Transverse colon (tissue), 4 donors: ENCODE measurements around the gene DHH. TPM values are rescaled to one million over a fixed set of nuclear protein-coding genes. Genes with fewer than 3 reads are reported as not detected.

Experiments
- DNase-seq: peaks from one replicate; pipeline ENCODE4 v3.0.0-alpha.2; 2019
- H3K27ac ChIP-seq, 4 donors: fragments of 200-600 bp; sonication (generic); 2 replicates each; pipeline ENCODE4 v1.5.1; 2016 to 2018; ENCODE audit warnings: inconsistent platforms in 4 of 4
- H3K27me3 ChIP-seq: fragments of 200-600 bp; sonication (generic); 2 replicates; pipeline ENCODE4 v1.5.1; 2017; ENCODE audit warnings: inconsistent platforms
- H3K36me3 ChIP-seq, 4 donors: fragments of 200-600 bp; sonication (generic); 2 replicates each; pipeline ENCODE4 v1.5.1; 2017 to 2019; ENCODE audit warnings: inconsistent platforms in 4 of 4
- H3K4me1 ChIP-seq, 4 donors: fragments of 200-600 bp; sonication (generic); 2 replicates each; pipeline ENCODE4 v1.5.1; 2017 to 2020; ENCODE audit warnings: inconsistent platforms in 4 of 4
- H3K4me3 ChIP-seq, 4 donors: fragments of 200-600 bp; sonication (generic); 1 replicate in 1 of 4; 2 replicates in 3 of 4; pipeline versions ENCODE4 v1.5.1 to v1.6.1; 2017 to 2019; ENCODE audit warnings: inconsistent platforms in 4 of 4
- H3K9me3 ChIP-seq, 2 donors: fragments of 200-600 bp; sonication (generic); 2 replicates each; pipeline ENCODE4 v1.5.1; 2017 to 2019; ENCODE audit warnings: inconsistent platforms in 2 of 2
- EP300 ChIP-seq: sonication (generic); formaldehyde crosslinking; IDR thresholded peaks from one replicate; pipeline ENCODE4 v1.6.1; 2017; ENCODE audit warnings: antibody characterized with exemption, low read depth
- POLR2A ChIP-seq: fragments of 450-650 bp; IDR thresholded peaks from one replicate; pipeline ENCODE4 v1.6.1; 2016; ENCODE audit warnings: antibody characterized with exemption, mild to moderate bottlenecking, moderate library complexity
- POLR2AphosphoS5 ChIP-seq, 3 donors: sonication (generic); formaldehyde crosslinking; IDR thresholded peaks; one replicate each; pipeline ENCODE4 v1.6.1; 2016; ENCODE audit warnings: antibody characterized with exemption in 3 of 3
- WGBS, 2 donors: methylation state at CpG; one replicate each; pipeline ENCODE4 v1.1.5; 2018; ENCODE audit warnings: low coverage in 1 of 2; 5-methylcytosine and 5-hydroxymethylcytosine counted together
- in situ Hi-C, 4 donors: fragments of 200-750 bp; cut with MboI; loops; one replicate each; pipeline versions ENCODE4 v1.15.0 to v1.15.1; 2017; ENCODE audit warnings: low sequenced_read_pairs in 3 of 4, low pct_ligation_motif_present in 1 of 4, low pct_unique_long_range_greater_than_20kb in 1 of 4
- intact Hi-C: fragments of 100-400 bp; cut with DNase I; formaldehyde crosslinking; loops from one replicate; pipeline ENCODE4 v1.15.1; 2023; ENCODE audit warnings: low total_unique reads
- total RNA-seq, 4 donors: library from RNA; depleted of rRNA; stranded (reverse); fragments of >200 nt; gene quantifications; one replicate each; pipeline ENCODE4 v1.1.0, GENCODE V29; 2016
- TF ChIP-seq, protein P1 (sequence below), 5 experiments: fragments of 200-600 bp in 3 of 5; fragments of 450-650 bp in 2 of 5; sonication (generic) in 3 of 5; IDR thresholded peaks; 1 replicate in 2 of 5; 2 replicates in 3 of 5; pipeline ENCODE4 v1.5.1; 2016 to 2017; ENCODE audit warnings: antibody characterized with exemption in 5 of 5, inconsistent platforms in 3 of 5, mild to moderate bottlenecking in 2 of 5, moderate library complexity in 1 of 5

DHH gene
- under 1 TPM in 2 of 4 donors, not detected in 2; 0.27 to 0.32 TPM for total RNA-seq

DNA sequence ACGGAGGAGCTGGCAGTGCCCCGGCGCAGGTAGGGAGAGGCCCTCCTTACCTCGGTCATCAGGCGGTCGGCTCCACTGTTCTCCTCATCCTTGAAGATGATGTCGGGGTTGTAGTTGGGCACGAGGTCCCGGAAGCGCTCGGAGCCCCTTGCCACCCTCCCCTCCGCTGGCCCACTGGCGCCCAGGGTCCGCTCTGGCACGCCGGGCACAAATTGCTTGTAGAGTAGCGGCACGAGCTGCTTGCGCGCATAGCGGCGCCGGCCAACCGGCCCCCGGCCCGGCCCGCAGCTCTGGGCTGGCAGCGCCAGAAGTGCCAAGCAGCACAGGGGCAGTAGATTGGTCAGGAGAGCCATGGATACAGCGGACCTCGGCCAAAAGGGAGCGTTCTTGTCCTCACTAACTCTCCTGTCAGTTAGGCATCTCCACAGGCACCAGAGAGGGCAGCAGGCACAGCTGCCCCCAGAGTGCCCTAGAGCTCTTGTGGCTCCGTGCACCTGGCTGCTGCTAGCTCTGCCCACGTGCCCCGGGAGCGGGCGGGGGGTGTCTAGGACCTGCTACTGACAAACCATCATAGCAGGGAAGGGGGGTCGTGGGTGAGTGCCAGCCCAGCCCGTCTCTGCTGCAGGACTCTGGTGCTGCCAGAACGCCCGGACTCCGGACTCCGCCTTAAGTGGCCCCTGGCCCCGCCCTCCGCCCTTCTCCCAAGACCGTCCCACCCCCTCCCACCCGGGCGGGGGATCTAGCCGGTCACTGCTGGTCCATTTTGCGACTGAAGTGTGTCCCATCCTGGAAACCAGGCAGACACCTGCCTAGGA lies at the start of gene DHH:
Gene DHH, minus strand, starts transcription at position 642 of the 815 bp plus-strand sequence. Its CDS starts 289 bp downstream, at position 353.
- no peak for DNase-seq
- Histone ChIP-seq H3K9me3 (no peaks in the 10 kb centered on the region), H3K27me3 (peaks cover 56% of the 10 kb centered on the region), H3K27ac (no peak within 1 kb of the TSS), H3K4me1 (peaks cover 31 to 47% (median 34%) of the 10 kb centered on the region in 4 donors), H3K4me3 (peak within 1 kb of the TSS in 2 of 4 donors; percentile 7 to 29), H3K36me3 (peaks cover 0 to 9% (median 1%) of the 10 kb centered on the region in 4 donors)
- in situ Hi-C loops: loop anchor here in 2 of 4 donors (25.0 kb wide), 1 partner anchor 143 kb away; no protein-coding TSS in a partner anchor
- no peak for TF ChIP-seq POLR2AphosphoS5 (IDR thresholded peaks at IDR 0.05)
- TF ChIP-seq POLR2A: no peak
- intact Hi-C loops: no loop called here
- WGBS, 2 donors: 4% methylated on average over 43 of the region's 49 CpGs; no CpG with 5 or more reads in 1 of the 2 donors

DNA sequence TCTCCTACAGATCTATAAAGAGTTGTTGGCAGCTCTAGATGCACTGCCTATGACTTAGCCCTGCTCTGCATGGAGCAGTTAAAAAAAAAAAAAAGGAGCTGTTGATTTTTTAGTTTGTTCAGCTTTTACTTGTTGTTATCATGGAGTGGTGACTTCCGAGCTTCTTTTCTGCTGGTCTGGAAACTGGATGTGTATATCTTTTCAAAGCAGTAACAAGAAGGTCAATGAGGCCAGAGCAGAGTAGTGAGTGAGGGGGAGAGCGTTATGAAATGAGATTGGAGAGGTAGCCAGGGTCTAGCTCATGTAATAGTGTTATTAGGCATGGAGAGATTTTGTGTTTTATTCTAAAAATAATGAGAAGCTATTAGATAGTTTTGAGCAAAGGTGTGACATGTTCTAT lies 49.8 kb upstream of the DHH start:
- in situ Hi-C loops: no loop called here
- WGBS, 2 donors: 94 to 95% methylated on average over 2 of the region's 2 CpGs
- no peak for DNase-seq
- Histone ChIP-seq H3K36me3 (no peaks in the 10 kb centered on the region), H3K27ac (no peak overlapping the region), H3K4me1 (no peaks in the 10 kb centered on the region), H3K9me3 (no peaks in the 10 kb centered on the region), H3K4me3 (no peak overlapping the region), H3K27me3 (no peaks in the 10 kb centered on the region)
- intact Hi-C loops: loop anchor here (10.0 kb wide), 1 partner anchor 1260 kb away; the partner anchor contains the start of gene LARP4
- TF ChIP-seq POLR2AphosphoS5 (IDR thresholded peaks at IDR 0.05) (no peak), POLR2A (no peak), EP300 (no peak)
- TF ChIP-seq, protein P1, sequence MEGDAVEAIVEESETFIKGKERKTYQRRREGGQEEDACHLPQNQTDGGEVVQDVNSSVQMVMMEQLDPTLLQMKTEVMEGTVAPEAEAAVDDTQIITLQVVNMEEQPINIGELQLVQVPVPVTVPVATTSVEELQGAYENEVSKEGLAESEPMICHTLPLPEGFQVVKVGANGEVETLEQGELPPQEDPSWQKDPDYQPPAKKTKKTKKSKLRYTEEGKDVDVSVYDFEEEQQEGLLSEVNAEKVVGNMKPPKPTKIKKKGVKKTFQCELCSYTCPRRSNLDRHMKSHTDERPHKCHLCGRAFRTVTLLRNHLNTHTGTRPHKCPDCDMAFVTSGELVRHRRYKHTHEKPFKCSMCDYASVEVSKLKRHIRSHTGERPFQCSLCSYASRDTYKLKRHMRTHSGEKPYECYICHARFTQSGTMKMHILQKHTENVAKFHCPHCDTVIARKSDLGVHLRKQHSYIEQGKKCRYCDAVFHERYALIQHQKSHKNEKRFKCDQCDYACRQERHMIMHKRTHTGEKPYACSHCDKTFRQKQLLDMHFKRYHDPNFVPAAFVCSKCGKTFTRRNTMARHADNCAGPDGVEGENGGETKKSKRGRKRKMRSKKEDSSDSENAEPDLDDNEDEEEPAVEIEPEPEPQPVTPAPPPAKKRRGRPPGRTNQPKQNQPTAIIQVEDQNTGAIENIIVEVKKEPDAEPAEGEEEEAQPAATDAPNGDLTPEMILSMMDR (IDR thresholded peaks at IDR 0.05): no peak

DNA sequence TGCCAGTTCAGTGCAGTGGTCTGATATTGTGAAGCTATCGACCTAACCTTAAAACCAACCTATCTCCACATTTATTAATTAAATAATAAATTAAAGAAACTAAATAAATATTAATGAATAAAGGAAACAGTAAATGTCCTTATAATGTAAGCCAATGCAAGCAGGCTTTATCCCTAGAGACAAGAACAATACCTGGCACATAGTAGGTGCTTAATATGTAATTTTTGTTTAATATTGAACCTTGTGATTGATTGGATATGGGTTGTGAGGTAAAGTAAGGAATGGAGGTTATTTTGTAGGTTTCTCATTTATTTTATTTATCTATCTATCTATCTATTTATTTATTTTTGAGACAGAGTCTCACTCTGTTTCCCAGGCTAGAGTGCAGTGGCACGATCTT lies 44.4 kb upstream of the DHH start:
- TF ChIP-seq POLR2AphosphoS5 (IDR thresholded peaks at IDR 0.05): no peak
- TF ChIP-seq, protein P1 (IDR thresholded peaks at IDR 0.05): no peak
- TF ChIP-seq POLR2A: no peak
- TF ChIP-seq EP300: no peak
- H3K27me3 ChIP-seq: no peaks in the 10 kb centered on the region
- no peak overlapping the region for H3K27ac ChIP-seq
- in situ Hi-C loops: no loop called here
- intact Hi-C loops: no loop called here
- no peaks in the 10 kb centered on the region for H3K9me3 ChIP-seq
- no peaks in the 10 kb centered on the region for H3K36me3 ChIP-seq
- no peak for DNase-seq
- 92 to 93% methylated on average over 1 to 2 of the region's 2 CpGs for WGBS, 2 donors
- no peaks in the 10 kb centered on the region for H3K4me1 ChIP-seq
- H3K4me3 ChIP-seq: no peak overlapping the region

DNA sequence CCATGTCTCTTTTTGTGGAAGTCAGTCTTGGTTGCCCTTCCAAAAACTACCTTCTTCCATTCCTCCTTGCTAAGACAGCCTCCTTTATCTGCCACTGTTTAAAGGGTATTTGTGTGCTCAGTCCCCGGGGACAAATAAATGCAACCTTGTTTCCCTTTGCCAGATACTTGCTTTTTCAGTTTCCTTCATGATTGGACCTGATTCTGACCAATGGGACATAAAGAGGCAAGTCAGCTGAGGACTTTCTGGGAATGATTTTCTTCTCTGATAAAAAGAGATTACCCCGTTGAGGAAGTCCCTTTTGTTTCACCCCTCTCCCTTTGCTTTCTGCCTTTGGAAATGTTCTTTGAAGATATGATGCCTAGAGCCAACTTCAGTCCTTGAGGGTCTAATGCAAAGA lies 44.0 kb upstream of the DHH start:
- Histone ChIP-seq H3K36me3 (no peaks in the 10 kb centered on the region), H3K27me3 (no peaks in the 10 kb centered on the region), H3K4me1 (peaks cover 0 to 2% (median 0%) of the 10 kb centered on the region in 4 donors), H3K9me3 (no peaks in the 10 kb centered on the region), H3K4me3 (no peak overlapping the region), H3K27ac (no peak overlapping the region)
- DNase-seq: no peak
- intact Hi-C loops: no loop called here
- TF ChIP-seq EP300 (no peak), POLR2AphosphoS5 (IDR thresholded peaks at IDR 0.05) (no peak), POLR2A (no peak)
- TF ChIP-seq, protein P1 (IDR thresholded peaks at IDR 0.05): no peak
- in situ Hi-C loops: no loop called here
- WGBS, 2 donors: 52 to 67% methylated on average over 2 of the region's 2 CpGs
